GM12891 (cell line): ENCODE data around the gene MRPL42.

ENCODE experiments used
- POLR2AphosphoS5 ChIP-seq: IDR thresholded peaks from 2 replicates; pipeline ENCODE4 v1.6.1; 2011; ENCODE audit warnings: low read depth, low read length, control low read depth
- SPI1 ChIP-seq: IDR thresholded peaks from 2 replicates; pipeline ENCODE4 v1.6.1; 2011; ENCODE audit warnings: low read depth, low read length, control low read depth

DNA sequence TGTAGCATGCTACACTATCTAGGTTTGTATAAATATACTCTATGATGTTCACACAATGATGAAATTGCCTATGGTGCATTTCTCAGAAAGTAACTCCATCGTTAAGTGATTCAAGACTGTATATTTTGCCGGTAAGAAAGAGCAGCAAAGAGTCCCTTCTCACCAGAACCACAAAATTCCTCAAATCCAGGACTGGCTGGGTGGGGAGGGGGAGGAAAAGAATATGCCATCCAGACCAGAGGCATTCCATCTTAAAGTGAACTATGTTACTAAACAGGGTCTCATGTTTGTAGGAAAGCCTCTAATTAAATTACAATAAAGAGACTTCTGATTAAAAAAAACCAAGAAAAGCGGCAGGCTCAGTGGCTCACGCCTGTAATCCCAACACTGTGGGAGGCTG lies 37.0 kb upstream of the MRPL42 start:
- TF ChIP-seq POLR2AphosphoS5: no peak
- TF ChIP-seq SPI1: no peak
